GM23338 (cell line): ENCODE data around the gene ANO4.

ENCODE experiments used
- CREB1 ChIP-seq: fragments of 250-450 bp; sonication (Bioruptor Pico); IDR thresholded peaks from 2 replicates; pipeline ENCODE4 v1.5.0; 2020; ENCODE audit warnings: low read depth, mild to moderate bottlenecking, moderate library complexity
- EZH2 ChIP-seq: fragments of 200-600 bp; sonication (generic); IDR thresholded peaks from one replicate; pipeline ENCODE4 v1.8.0; 2017; ENCODE audit warnings: antibody characterized with exemption, mild to moderate bottlenecking, low read depth; ENCODE audit not compliant: unreplicated experiment
- EZH2phosphoT487 ChIP-seq: fragments of 200-600 bp; sonication (generic); IDR thresholded peaks from one replicate; pipeline ENCODE4 v1.8.1; 2018; ENCODE audit warnings: antibody characterized with exemption; ENCODE audit not compliant: unreplicated experiment
- JUNB ChIP-seq: IDR thresholded peaks from one replicate; pipeline ENCODE4 v1.6.1; 2016; ENCODE audit warnings: antibody characterized with exemption; ENCODE audit not compliant: unreplicated experiment
- NANOG ChIP-seq: IDR thresholded peaks from 2 replicates; pipeline ENCODE4 v1.6.1; 2016; ENCODE audit warnings: antibody characterized with exemption, borderline replicate concordance
- POLR2AphosphoS5 ChIP-seq: IDR thresholded peaks from 2 replicates; pipeline ENCODE4 v1.6.1; 2016; ENCODE audit warnings: antibody characterized with exemption, low read depth
- ZNF114 ChIP-seq: fragments of 250-450 bp; sonication (Bioruptor Pico); IDR thresholded peaks from 2 replicates; pipeline ENCODE4 v1.5.0; 2020; ENCODE audit warnings: mild to moderate bottlenecking, moderate library complexity
- ZNF331 ChIP-seq: fragments of 250-450 bp; sonication (Bioruptor Pico); IDR thresholded peaks from 2 replicates; pipeline ENCODE4 v1.5.0; 2020; ENCODE audit warnings: low read depth, mild to moderate bottlenecking, moderate library complexity
- TF ChIP-seq, protein P1 (sequence below), 2 experiments: fragments of 200-600 bp in 1 of 2; sonication (generic) in 1 of 2; conservative IDR thresholded peaks; 2 replicates each; pipeline versions ENCODE4 v1.5.1 to v1.6.1; 2016 to 2017; ENCODE audit warnings: antibody characterized with exemption in 2 of 2, low read depth in 2 of 2, mild to moderate bottlenecking in 2 of 2, moderate library complexity in 1 of 2
- TF ChIP-seq, protein P2 (sequence below): IDR thresholded peaks from one replicate; pipeline ENCODE4 v1.6.1; 2018; ENCODE audit warnings: antibody characterized with exemption; ENCODE audit not compliant: unreplicated experiment

DNA sequence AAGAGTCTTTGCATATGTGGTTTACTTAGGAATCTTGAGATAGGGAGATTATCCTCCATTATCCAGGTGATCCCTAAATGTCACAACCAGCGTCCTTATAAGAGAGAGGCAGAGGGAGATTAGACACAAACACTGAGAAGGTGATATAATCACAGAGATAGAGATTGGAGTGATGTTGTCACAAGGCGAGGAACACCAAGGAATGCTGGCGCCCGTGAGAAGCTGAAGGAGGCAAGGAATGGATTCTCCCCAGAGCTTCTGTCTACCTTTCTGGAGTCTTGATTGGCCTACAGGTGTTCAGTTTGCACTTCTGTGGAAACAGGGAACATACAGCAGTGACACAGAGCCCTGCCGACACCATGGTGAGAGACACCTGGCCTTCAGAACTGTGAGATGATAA is 101.6 kb downstream of the ANO4 start:
- TF ChIP-seq, protein P1, sequence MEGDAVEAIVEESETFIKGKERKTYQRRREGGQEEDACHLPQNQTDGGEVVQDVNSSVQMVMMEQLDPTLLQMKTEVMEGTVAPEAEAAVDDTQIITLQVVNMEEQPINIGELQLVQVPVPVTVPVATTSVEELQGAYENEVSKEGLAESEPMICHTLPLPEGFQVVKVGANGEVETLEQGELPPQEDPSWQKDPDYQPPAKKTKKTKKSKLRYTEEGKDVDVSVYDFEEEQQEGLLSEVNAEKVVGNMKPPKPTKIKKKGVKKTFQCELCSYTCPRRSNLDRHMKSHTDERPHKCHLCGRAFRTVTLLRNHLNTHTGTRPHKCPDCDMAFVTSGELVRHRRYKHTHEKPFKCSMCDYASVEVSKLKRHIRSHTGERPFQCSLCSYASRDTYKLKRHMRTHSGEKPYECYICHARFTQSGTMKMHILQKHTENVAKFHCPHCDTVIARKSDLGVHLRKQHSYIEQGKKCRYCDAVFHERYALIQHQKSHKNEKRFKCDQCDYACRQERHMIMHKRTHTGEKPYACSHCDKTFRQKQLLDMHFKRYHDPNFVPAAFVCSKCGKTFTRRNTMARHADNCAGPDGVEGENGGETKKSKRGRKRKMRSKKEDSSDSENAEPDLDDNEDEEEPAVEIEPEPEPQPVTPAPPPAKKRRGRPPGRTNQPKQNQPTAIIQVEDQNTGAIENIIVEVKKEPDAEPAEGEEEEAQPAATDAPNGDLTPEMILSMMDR (conservative IDR thresholded peaks at IDR 0.05; ENCODE audit: low read depth in 2 of 2) = no peak
- no peak for TF ChIP-seq ZNF331 (CRISPR knock-in tag)
- TF ChIP-seq, protein P2, sequence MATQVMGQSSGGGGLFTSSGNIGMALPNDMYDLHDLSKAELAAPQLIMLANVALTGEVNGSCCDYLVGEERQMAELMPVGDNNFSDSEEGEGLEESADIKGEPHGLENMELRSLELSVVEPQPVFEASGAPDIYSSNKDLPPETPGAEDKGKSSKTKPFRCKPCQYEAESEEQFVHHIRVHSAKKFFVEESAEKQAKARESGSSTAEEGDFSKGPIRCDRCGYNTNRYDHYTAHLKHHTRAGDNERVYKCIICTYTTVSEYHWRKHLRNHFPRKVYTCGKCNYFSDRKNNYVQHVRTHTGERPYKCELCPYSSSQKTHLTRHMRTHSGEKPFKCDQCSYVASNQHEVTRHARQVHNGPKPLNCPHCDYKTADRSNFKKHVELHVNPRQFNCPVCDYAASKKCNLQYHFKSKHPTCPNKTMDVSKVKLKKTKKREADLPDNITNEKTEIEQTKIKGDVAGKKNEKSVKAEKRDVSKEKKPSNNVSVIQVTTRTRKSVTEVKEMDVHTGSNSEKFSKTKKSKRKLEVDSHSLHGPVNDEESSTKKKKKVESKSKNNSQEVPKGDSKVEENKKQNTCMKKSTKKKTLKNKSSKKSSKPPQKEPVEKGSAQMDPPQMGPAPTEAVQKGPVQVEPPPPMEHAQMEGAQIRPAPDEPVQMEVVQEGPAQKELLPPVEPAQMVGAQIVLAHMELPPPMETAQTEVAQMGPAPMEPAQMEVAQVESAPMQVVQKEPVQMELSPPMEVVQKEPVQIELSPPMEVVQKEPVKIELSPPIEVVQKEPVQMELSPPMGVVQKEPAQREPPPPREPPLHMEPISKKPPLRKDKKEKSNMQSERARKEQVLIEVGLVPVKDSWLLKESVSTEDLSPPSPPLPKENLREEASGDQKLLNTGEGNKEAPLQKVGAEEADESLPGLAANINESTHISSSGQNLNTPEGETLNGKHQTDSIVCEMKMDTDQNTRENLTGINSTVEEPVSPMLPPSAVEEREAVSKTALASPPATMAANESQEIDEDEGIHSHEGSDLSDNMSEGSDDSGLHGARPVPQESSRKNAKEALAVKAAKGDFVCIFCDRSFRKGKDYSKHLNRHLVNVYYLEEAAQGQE = no peak
- TF ChIP-seq POLR2AphosphoS5 = no peak
- no peak for TF ChIP-seq JUNB
- TF ChIP-seq ZNF114 (CRISPR knock-in tag) = no peak
- no peak for TF ChIP-seq EZH2
- TF ChIP-seq EZH2phosphoT487 = no peak
- no peak for TF ChIP-seq CREB1 (CRISPR knock-in tag)
- no peak for TF ChIP-seq NANOG
